GM18909 (cell line): ENCODE results near the gene TXNRD2.
A peak's percentile ranks its signal among the peaks of the same experiment; 100 is the strongest.

Source experiments
- ATAC-seq: cut with Tn5 transposase; IDR thresholded peaks from one replicate; pipeline ENCODE4 v1.9.1; 2021; ENCODE audit warnings: mild to moderate bottlenecking; ENCODE audit not compliant: unreplicated experiment, poor library complexity

TXNRD2 gene

GRCh38 chr22:19941365-19942082, at the start of gene TXNRD2, which contains the start of gene COMT:
Gene TXNRD2, minus strand, starts transcription at chr22:19941818. Its CDS starts 15 bp downstream, at chr22:19941803.
Gene COMT, plus strand, starts transcription at chr22:19941772. Its CDS starts 20,755 bp downstream, at chr22:19962527.
- peak; percentile 80 for ATAC-seq

- no peak for ATAC-seq
Observed at GRCh38 chr22:19991395-19991644, 49.7 kb upstream of the TXNRD2 start.

- no peak for ATAC-seq
Observed at GRCh38 chr22:19990609-19991394, 49.2 kb upstream of the TXNRD2 start.

- no peak for ATAC-seq
Observed at GRCh38 chr22:19990188-19990587, 48.6 kb upstream of the TXNRD2 start.

- no peak for ATAC-seq
Observed at GRCh38 chr22:19989725-19990067, 48.1 kb upstream of the TXNRD2 start.

GRCh38 chr22:19988965-19989724, 47.5 kb upstream of the TXNRD2 start:
- ATAC-seq, result no peak

GRCh38 chr22:19988331-19988808, 46.8 kb upstream of the TXNRD2 start:
- no peak for ATAC-seq

- ATAC-seq, result no peak
Observed at GRCh38 chr22:19987394-19988306, 46.0 kb upstream of the TXNRD2 start.

- ATAC-seq, result peak; percentile 56
Observed at GRCh38 chr22:19986410-19987341, 45.1 kb upstream of the TXNRD2 start.

GRCh38 chr22:19986011-19986409, 44.4 kb upstream of the TXNRD2 start:
- ATAC-seq, result no peak

GRCh38 chr22:19984851-19985811, 43.5 kb upstream of the TXNRD2 start:
- ATAC-seq, result no peak

GRCh38 chr22:19984201-19984753, 42.7 kb upstream of the TXNRD2 start:
- no peak for ATAC-seq

GRCh38 chr22:19983741-19984140, 42.1 kb upstream of the TXNRD2 start:
- ATAC-seq, result no peak

GRCh38 chr22:19982991-19983578, 41.5 kb upstream of the TXNRD2 start:
- ATAC-seq, result no peak

- no peak for ATAC-seq
Observed at GRCh38 chr22:19981961-19982920, 40.6 kb upstream of the TXNRD2 start.
